Psoas muscle (tissue), 8 donors: Measurements from ENCODE around the gene EEFSEC. TPM values are rescaled to one million over a fixed set of nuclear protein-coding genes. Genes with fewer than 3 reads are reported as not detected.

Experiments
- ATAC-seq, 4 donors: fragments of 200-7000 bp; cut with Tn5 transposase; one replicate each; pipeline ENCODE4 v1.9.1; 2020; ENCODE audit warnings: moderate library complexity in 3 of 4, mild to moderate bottlenecking in 2 of 4
- DNase-seq, 2 donors: peaks; one replicate each; pipeline ENCODE4 v3.0.0-alpha.2; 2020
- H3K27ac ChIP-seq: fragments of 200-600 bp; one replicate; pipeline ENCODE4 v1.8.0; 2022
- H3K27me3 ChIP-seq, 3 donors: fragments of 200-600 bp in 1 of 3; one replicate each; pipeline versions ENCODE4 v1.6.1 to v1.8.0; 2013 to 2022; ENCODE audit warnings: low read length in 2 of 3, mild to moderate bottlenecking in 2 of 3, moderate library complexity in 1 of 3; ENCODE audit not compliant: insufficient read depth in 3 of 3
- H3K36me3 ChIP-seq, 2 donors: fragments of 200-600 bp in 1 of 2; one replicate each; pipeline versions ENCODE4 v1.6.1 to v1.8.0; 2013 to 2022; ENCODE audit warnings: low read depth in 1 of 2, mild to moderate bottlenecking in 1 of 2, moderate library complexity in 1 of 2; ENCODE audit not compliant: insufficient read depth in 1 of 2
- H3K4me1 ChIP-seq: fragments of 200-600 bp; one replicate; pipeline ENCODE4 v1.8.0; 2022
- H3K4me3 ChIP-seq: fragments of 200-600 bp; one replicate; pipeline ENCODE4 v1.8.0; 2022; ENCODE audit warnings: mild to moderate bottlenecking
- H3K9me3 ChIP-seq: fragments of 200-600 bp; one replicate; pipeline ENCODE4 v1.8.0; 2022
- CTCF ChIP-seq: fragments of 200-600 bp; IDR thresholded peaks from one replicate; pipeline ENCODE4 v1.8.0; 2022; ENCODE audit warnings: antibody characterized with exemption
- WGBS, 3 donors: extraction: QIAGEN DNeasy Blood & Tissue Kit; methylation state at CpG; one replicate each; pipeline versions ENCODE4 v1.1.6 to v1.1.7; 2013; 5-methylcytosine and 5-hydroxymethylcytosine counted together
- intact Hi-C, 2 donors: fragments of 100-400 bp; cut with DNase I; formaldehyde crosslinking; loops; one replicate each; pipeline versions ENCODE4 v1.11.0 to v1.14.2; 2022
- polyA plus RNA-seq, 3 donors: library from polyadenylated mRNA; stranded (reverse); fragments of 200-250 nt; gene quantifications; one replicate each; pipeline ENCODE4 v1.2.3, GENCODE V29; 2013
- total RNA-seq, 4 donors: library from RNA; stranded (reverse); fragmentation: NEBNext Ultra II Directional in 2 of 4; extraction: Animal tissue kit (Norgen Biotek cat#: 25700) in 2 of 4; gene quantifications; one replicate each; pipeline versions ENCODE4 v1.2.1 to v1.2.4, GENCODE V29; 2021 to 2023
- donor health status: healthy with polysubstance abuse.
- donor health status: DM: no; HTN: no; CAD: no; lungs with moderate emphysema.
- donor health status: Bipolar disorder and iron deficiency.
- donor health status: healthy.
- donor health status: DM: yes; HTN: yes; CAD: no.
- donor health status: DM: no; HTN: no; CAD: no.
- donor health status: DM: no; HTN: no; CAD: no.
- donor health status: DM: yes; HTN: yes; CAD: no.

EEFSEC gene
- total and polyA plus RNA-seq, 7 donors = 10.7 to 18.9 (median 14.0) TPM

DNA sequence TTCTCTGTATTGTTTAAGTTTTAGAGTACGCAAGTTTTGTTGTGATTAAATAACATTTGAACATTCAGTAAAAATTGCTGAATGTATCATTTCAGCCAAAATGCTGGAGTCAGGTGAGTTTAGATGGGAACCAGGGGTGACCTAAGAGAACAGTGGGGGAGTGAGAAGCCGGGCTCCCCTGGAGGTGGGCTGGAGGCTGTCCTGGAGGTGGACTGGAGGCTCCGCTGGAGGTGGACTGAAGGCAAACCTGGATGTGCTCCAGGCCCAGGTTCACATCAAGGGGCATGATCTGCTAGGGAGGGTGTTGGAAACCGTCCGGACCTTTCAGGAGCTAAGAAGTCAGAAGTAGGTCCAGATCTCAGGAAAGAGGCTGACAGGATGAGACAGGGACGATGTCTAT, 289.7 kb downstream of the EEFSEC start:
- 80 to 89% (median 83%) methylated on average over 6 of the region's 6 CpGs for WGBS, 3 donors
- no peak for TF ChIP-seq CTCF
- no peak for ATAC-seq
- H3K36me3 ChIP-seq = no peaks in the 10 kb centered on the region
- H3K9me3 ChIP-seq = no peaks in the 10 kb centered on the region
- no peaks in the 10 kb centered on the region for H3K4me1 ChIP-seq
- DNase-seq = no peak
- H3K4me3 ChIP-seq = no peak overlapping the region
- H3K27me3 ChIP-seq = peaks cover 0 to 4% (median 2%) of the 10 kb centered on the region in 3 donors
- H3K27ac ChIP-seq = no peak overlapping the region
- intact Hi-C loops = no loop called here

DNA sequence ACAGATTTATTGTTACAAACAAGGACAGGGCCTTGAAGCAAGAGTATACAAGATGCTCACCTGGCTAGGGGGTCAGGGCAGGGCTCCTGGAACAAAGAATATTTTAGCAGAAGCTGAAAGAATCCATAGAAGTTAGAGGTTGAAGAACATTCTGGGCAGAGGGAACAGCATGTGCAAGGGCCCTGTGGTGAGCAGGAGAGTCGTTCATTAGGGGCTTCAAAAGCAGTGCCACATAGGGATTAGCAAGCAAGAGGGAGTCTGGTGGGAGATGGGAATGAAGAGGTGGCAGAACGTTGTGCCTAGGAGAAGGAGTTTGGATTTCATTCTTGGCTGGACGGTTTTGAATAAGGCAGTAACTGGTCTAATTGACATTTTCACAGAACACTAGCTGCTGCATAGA, 290.5 kb downstream of the EEFSEC start:
- WGBS, 3 donors = 51 to 72% (median 58%) methylated on average over 3 of the region's 3 CpGs
- Histone ChIP-seq H3K4me1 (no peaks in the 10 kb centered on the region), H3K4me3 (no peak overlapping the region), H3K9me3 (no peaks in the 10 kb centered on the region), H3K27me3 (peaks cover 0 to 4% (median 2%) of the 10 kb centered on the region in 3 donors), H3K27ac (no peak overlapping the region), H3K36me3 (no peaks in the 10 kb centered on the region)
- no peak for TF ChIP-seq CTCF
- ATAC-seq (no peak), DNase-seq (no peak)
- intact Hi-C loops = no loop called here

DNA sequence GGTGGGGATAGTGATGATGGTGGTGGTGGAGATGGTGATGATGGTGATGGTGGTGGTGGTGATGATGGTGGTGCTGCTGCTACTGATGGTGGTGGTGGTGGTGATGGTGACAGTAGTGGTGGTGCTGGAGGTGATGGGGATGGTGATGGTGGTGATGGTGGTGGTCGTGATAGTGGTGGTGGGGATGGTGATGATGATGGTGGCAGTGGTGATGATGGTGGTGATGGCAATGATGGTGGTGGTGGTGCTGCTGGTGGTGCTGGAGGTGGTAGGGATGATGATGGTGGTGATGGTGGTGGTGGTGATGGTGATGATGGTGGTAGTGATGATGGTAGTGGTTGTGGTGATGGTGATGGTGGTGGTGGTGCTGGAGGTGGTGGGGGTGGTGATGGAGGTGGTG, 292.1 kb downstream of the EEFSEC start:
- ATAC-seq (no peak), DNase-seq (no peak)
- Histone ChIP-seq H3K36me3 (no peaks in the 10 kb centered on the region), H3K27ac (no peak overlapping the region), H3K27me3 (peaks cover 0 to 2% (median 0%) of the 10 kb centered on the region in 3 donors), H3K9me3 (no peaks in the 10 kb centered on the region), H3K4me3 (no peak overlapping the region), H3K4me1 (no peaks in the 10 kb centered on the region)
- no peak for TF ChIP-seq CTCF
- intact Hi-C loops = no loop called here
- WGBS, 3 donors = 85 to 100% (median 93%) methylated on average over 1 of the region's 1 CpG

- 74 to 96% (median 83%) methylated on average over 1 of the region's 1 CpG for WGBS, 3 donors
- DNase-seq (no peak), ATAC-seq (no peak)
- Histone ChIP-seq H3K4me1 (no peaks in the 10 kb centered on the region), H3K9me3 (no peaks in the 10 kb centered on the region), H3K27ac (no peak overlapping the region), H3K4me3 (no peak overlapping the region), H3K36me3 (no peaks in the 10 kb centered on the region), H3K27me3 (peaks cover 0 to 4% (median 0%) of the 10 kb centered on the region in 3 donors)
- intact Hi-C loops = no loop called here
- no peak for TF ChIP-seq CTCF
Measured at GRCh38 chr3:128446821-128447220, 293.5 kb downstream of the EEFSEC start.

DNA sequence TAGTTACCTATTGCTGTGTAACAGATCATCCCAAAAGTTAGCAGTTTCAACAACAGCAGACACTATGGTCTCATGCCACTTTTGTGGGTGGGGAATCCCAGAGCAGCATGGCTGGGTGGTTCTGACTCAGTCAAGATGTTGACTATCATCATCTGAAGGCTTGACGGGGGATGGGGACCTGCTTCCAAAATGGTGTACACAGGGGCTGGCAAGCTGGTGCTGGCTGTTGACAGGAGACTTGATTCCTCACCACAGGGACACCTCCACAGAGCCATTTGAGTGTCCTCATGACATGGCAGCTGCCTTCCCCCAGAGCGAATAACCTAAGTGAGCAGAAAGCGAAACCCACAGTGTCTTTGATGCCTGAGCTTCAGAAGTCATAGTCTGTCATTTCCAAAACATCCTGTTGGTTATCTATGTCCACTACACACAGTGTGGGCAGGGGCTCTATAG, 294.3 kb downstream of the EEFSEC start:
- H3K4me3 ChIP-seq = no peak overlapping the region
- intact Hi-C loops = no loop called here
- no peaks in the 10 kb centered on the region for H3K9me3 ChIP-seq
- no peak for DNase-seq
- H3K36me3 ChIP-seq = no peaks in the 10 kb centered on the region
- H3K4me1 ChIP-seq = no peaks in the 10 kb centered on the region
- peaks cover 0 to 2% (median 0%) of the 10 kb centered on the region in 3 donors for H3K27me3 ChIP-seq
- ATAC-seq = no peak
- no peak for TF ChIP-seq CTCF
- no peak overlapping the region for H3K27ac ChIP-seq
- WGBS, 3 donors = 93 to 96% (median 95%) methylated on average over 3 of the region's 3 CpGs
